AG10803 (cell line): ENCODE data around the gene MARCHF6.

Experiments
- DNase-seq: peaks from one replicate; pipeline ENCODE4 v3.0.0; 2010; ENCODE audit warnings: low read depth
- H3K4me3 ChIP-seq: 2 replicates; pipeline ENCODE4 v1.5.1; 2011; ENCODE audit warnings: mild to moderate bottlenecking, low read length, control low read depth
- CTCF ChIP-seq: conservative IDR thresholded peaks from 2 replicates; pipeline ENCODE4 v1.5.1; 2011; ENCODE audit warnings: mild to moderate bottlenecking, low read length, control low read depth, inconsistent platforms

Gene MARCHF6

GRCh38 chr5:10401498-10401897 is 48.0 kb downstream of the MARCHF6 start:
- TF ChIP-seq CTCF = no peak
- no peak overlapping the region for H3K4me3 ChIP-seq
- DNase-seq = no peak
